ENCODE measurements around the gene RNF39.
A peak's percentile ranks its signal among the peaks of the same experiment; 100 is the strongest.

Gene RNF39

DNA sequence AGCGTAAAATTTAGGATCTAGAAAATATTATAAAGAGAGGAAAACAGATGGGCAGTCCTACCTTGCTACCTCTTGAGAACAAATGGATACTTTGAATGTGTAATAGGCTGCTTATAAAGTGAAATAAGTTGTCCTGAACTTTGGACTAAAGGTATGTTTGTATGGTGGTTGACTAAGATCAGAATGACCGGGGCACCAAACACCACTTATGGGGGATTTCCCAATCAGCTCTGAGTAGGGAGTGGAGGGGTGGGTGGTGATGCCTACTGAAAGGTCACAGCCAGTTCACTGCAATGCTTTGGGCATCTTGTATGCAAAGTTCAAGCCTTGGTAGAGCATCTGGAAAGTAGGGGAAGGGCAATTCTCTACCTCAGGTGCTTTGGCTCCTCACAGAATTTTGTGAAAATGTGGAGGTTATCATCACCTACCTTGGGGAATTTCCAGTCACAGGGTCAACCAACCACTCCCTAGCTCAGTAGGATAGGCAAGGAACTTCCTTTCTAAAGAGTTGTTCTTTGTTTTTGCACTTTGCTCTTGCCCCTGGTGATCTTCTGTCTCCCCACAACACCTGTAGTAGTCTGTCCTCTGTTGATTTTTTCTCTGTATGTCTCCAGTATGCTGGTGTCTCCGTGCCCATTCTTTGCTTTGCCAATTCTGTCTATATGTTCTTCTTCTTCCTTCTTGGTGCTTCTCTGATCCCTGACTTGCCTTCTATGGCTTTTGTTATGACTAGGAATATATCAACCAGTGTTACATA, 37.6 kb upstream of the RNF39 start, which contains the start of gene TRIM31:
TRIM31 (minus strand) TSS at position 88 of the 757 bp plus-strand sequence. CDS start 285 bp downstream, outside the sequence.
- ChIA-PET CTCF (interaction anchor here (1.1 to 4.0 kb wide), 3 partner anchors 10 to 28 kb away, joined by 3 to 25 read pairs (median 16); no protein-coding TSS in a partner anchor), POLR2A (no interaction called here)
- no peaks in the 10 kb centered on the region for H3K4me1 ChIP-seq (ENCODE audit: control extremely low read depth in 1 of 4, control insufficient read depth in 4 of 4, insufficient read depth in 4 of 4, low read length in 3 of 4)
- H3K9me3 ChIP-seq (ENCODE audit: control extremely low read depth in 1 of 5, control insufficient read depth in 4 of 5, insufficient read depth in 2 of 5, low read depth in 1 of 5, low read length in 4 of 5) = no peaks in the 10 kb centered on the region
- no peak within 1 kb of the TSS for H3K27ac ChIP-seq (ENCODE audit: insufficient read depth in 1 of 2, low read depth in 1 of 2, low read length in 2 of 2, poor library complexity in 1 of 2, severe bottlenecking in 2 of 2)
- H3K27me3 ChIP-seq (replicated peaks in 2 of 5; ENCODE audit: control insufficient read depth in 4 of 5, insufficient read depth in 5 of 5, low read length in 4 of 5) = peaks cover 13 to 60% (median 28%) of the 10 kb centered on the region in 5 experiments
- WGBS (ENCODE audit: insufficient coverage) = 86% methylated on average over 3 of the region's 3 CpGs
- no peak for DNase-seq
- no peaks in the 10 kb centered on the region for H3K36me3 ChIP-seq (ENCODE audit: control insufficient read depth in 4 of 4, insufficient read depth in 4 of 4, low read length in 3 of 4)
- no peak within 1 kb of the TSS for H3K4me3 ChIP-seq (ENCODE audit: control insufficient read depth in 1 of 7, extremely low read depth in 1 of 7, insufficient read depth in 4 of 7, low read depth in 2 of 7, low read length in 6 of 7)

DNA sequence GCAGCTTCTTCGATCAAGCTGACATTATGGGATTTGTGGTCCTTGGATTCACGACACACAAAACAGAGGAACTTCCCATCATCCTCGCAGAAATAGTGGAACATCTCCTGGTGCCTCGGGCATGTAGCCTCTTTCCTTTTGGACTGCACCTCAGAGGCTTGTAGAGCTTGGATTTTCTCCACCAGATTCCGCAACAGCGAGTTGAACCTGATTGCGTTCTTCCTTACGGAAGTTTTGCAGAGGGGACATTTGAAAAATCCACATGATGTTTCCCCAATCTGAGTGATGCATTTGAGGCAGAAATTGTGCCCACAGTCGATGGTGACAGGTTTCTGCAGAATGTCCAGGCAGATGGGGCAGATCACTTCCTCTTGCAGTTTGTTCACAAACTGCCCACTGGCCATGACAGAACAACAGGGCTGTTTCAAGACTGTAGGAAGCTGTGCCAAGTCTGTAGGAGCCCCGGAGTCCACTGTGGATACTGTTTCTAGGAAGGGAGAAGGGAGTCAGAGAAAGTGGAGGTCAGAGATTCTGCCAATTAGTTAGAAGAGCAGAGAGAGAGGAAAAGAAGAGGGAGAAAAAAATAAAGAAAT, 36.9 kb upstream of the RNF39 start:
- Histone ChIP-seq H3K4me3 (ENCODE audit: control insufficient read depth in 1 of 7, extremely low read depth in 1 of 7, insufficient read depth in 4 of 7, low read depth in 2 of 7, low read length in 6 of 7) (no peak overlapping the region), H3K9me3 (ENCODE audit: control extremely low read depth in 1 of 5, control insufficient read depth in 4 of 5, insufficient read depth in 2 of 5, low read depth in 1 of 5, low read length in 4 of 5) (no peaks in the 10 kb centered on the region), H3K4me1 (ENCODE audit: control extremely low read depth in 1 of 4, control insufficient read depth in 4 of 4, insufficient read depth in 4 of 4, low read length in 3 of 4) (no peaks in the 10 kb centered on the region), H3K36me3 (ENCODE audit: control insufficient read depth in 4 of 4, insufficient read depth in 4 of 4, low read length in 3 of 4) (no peaks in the 10 kb centered on the region), H3K27me3 (replicated peaks in 2 of 5; ENCODE audit: control insufficient read depth in 4 of 5, insufficient read depth in 5 of 5, low read length in 4 of 5) (peaks cover 13 to 65% (median 29%) of the 10 kb centered on the region in 5 experiments), H3K27ac (ENCODE audit: insufficient read depth in 1 of 2, low read depth in 1 of 2, low read length in 2 of 2, poor library complexity in 1 of 2, severe bottlenecking in 2 of 2) (no peak overlapping the region)
- ChIA-PET CTCF (interaction anchor here (1.1 to 4.0 kb wide), 3 partner anchors 10 to 28 kb away, joined by 3 to 25 read pairs (median 16); no protein-coding TSS in a partner anchor), POLR2A (no interaction called here)
- no peak for DNase-seq
- WGBS (ENCODE audit: insufficient coverage) = 79% methylated on average over 10 of the region's 10 CpGs

DNA sequence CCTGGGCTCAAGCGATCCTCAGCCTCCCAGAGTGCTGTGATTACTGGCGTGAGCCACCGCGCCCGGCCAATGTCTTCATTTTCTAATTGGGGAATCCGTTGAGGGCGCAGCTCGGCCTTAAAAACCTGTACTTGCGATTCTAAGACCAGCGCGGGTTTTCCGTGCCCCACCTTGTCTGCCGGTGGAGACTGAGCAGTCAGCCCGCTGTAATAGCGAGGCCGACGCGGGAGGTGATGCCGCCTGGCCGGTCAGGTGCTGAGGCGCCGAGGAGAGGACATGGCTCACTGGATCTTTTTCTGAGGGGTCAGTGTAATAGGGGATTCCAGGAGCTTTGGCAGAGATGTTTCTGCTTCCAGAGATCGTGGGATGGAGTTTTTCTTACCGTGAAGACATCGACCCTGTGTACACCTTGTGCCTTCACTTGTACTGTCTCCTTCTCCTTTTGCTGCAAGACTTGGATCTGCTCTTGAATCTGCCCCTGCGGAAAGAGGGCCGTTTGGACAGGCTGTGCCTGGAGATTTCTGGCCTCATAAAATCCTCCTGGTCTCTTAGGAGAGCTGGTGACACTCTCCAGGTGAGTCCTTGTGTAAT, 35.8 kb upstream of the RNF39 start:
- 57% methylated on average over 21 of the region's 27 CpGs for WGBS (ENCODE audit: insufficient coverage)
- peaks cover 13 to 69% (median 31%) of the 10 kb centered on the region in 5 experiments for H3K27me3 ChIP-seq (replicated peaks in 2 of 5; ENCODE audit: control insufficient read depth in 4 of 5, insufficient read depth in 5 of 5, low read length in 4 of 5)
- no peaks in the 10 kb centered on the region for H3K4me1 ChIP-seq (ENCODE audit: control extremely low read depth in 1 of 4, control insufficient read depth in 4 of 4, insufficient read depth in 4 of 4, low read length in 3 of 4)
- H3K4me3 ChIP-seq (ENCODE audit: control insufficient read depth in 1 of 7, extremely low read depth in 1 of 7, insufficient read depth in 4 of 7, low read depth in 2 of 7, low read length in 6 of 7) = no peak overlapping the region
- CTCF ChIA-PET = interaction anchor here (0.9 to 4.0 kb wide), 3 partner anchors 8 to 41 kb away, joined by 4 to 25 read pairs (median 16); no protein-coding TSS in a partner anchor
- POLR2A ChIA-PET = no interaction called here
- H3K9me3 ChIP-seq (ENCODE audit: control extremely low read depth in 1 of 5, control insufficient read depth in 4 of 5, insufficient read depth in 2 of 5, low read depth in 1 of 5, low read length in 4 of 5) = no peaks in the 10 kb centered on the region
- no peak for DNase-seq
- H3K27ac ChIP-seq (ENCODE audit: insufficient read depth in 1 of 2, low read depth in 1 of 2, low read length in 2 of 2, poor library complexity in 1 of 2, severe bottlenecking in 2 of 2) = no peak overlapping the region
- no peaks in the 10 kb centered on the region for H3K36me3 ChIP-seq (ENCODE audit: control insufficient read depth in 4 of 4, insufficient read depth in 4 of 4, low read length in 3 of 4)

DNA sequence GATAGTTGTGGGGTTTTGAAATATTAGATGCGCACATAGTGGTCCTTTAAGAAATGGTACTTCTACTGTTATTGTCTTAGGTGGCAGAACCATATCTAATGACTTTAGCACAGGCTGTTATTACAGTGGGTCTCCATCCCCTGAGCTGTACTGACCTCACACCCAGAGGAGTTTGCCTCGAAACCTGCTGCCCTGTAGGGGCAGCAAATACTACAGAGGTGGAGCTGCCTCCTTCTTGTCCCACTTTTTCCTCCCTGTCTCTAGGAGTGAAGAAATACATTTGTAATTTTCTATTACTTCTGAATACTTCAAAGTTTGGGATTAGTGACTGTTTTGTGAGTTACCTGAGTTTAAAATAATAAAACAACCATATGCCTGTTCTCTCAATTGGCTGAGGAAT, 29.1 kb upstream of the RNF39 start:
- no peaks in the 10 kb centered on the region for H3K9me3 ChIP-seq (ENCODE audit: control extremely low read depth in 1 of 5, control insufficient read depth in 4 of 5, insufficient read depth in 2 of 5, low read depth in 1 of 5, low read length in 4 of 5)
- WGBS (ENCODE audit: insufficient coverage) = 100% methylated on average over 1 of the region's 2 CpGs
- no peak overlapping the region for H3K4me3 ChIP-seq (ENCODE audit: control insufficient read depth in 1 of 7, extremely low read depth in 1 of 7, insufficient read depth in 4 of 7, low read depth in 2 of 7, low read length in 6 of 7)
- CTCF ChIA-PET = interaction anchor here (0.9 to 5.6 kb wide), 13 partner anchors 8 to 116 kb away, joined by 3 to 108 read pairs (median 10); partner anchors contain the start of genes TRIM15, TRIM31 and TRIM40
- H3K36me3 ChIP-seq (ENCODE audit: control insufficient read depth in 4 of 4, insufficient read depth in 4 of 4, low read length in 3 of 4) = no peaks in the 10 kb centered on the region
- H3K27me3 ChIP-seq (replicated peaks in 2 of 5; ENCODE audit: control insufficient read depth in 4 of 5, insufficient read depth in 5 of 5, low read length in 4 of 5) = peaks cover 4 to 68% (median 41%) of the 10 kb centered on the region in 5 experiments
- no peak overlapping the region for H3K27ac ChIP-seq (ENCODE audit: insufficient read depth in 1 of 2, low read depth in 1 of 2, low read length in 2 of 2, poor library complexity in 1 of 2, severe bottlenecking in 2 of 2)
- DNase-seq = no peak
- H3K4me1 ChIP-seq (ENCODE audit: control extremely low read depth in 1 of 4, control insufficient read depth in 4 of 4, insufficient read depth in 4 of 4, low read length in 3 of 4) = peaks cover 9 to 36% (median 35%) of the 10 kb centered on the region in 4 experiments
- POLR2A ChIA-PET = no interaction called here

DNA sequence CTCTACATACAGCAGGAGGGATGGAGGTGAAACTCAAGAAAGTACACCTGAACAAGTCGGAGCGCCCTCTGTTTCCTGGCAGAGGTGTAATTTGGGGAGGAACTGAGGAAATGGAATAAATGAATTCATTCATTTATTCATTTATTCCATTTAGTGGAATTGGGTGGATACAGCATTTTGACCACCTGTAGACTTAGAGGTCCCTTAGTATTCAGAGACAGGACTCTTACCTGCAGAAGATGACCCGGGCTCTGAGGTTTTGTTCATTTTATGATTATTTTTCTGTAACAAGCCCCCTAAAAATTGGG, 28.3 kb upstream of the RNF39 start:
- H3K4me1 ChIP-seq (ENCODE audit: control extremely low read depth in 1 of 4, control insufficient read depth in 4 of 4, insufficient read depth in 4 of 4, low read length in 3 of 4) = peaks cover 9 to 36% (median 35%) of the 10 kb centered on the region in 4 experiments
- H3K27me3 ChIP-seq (replicated peaks in 2 of 5; ENCODE audit: control insufficient read depth in 4 of 5, insufficient read depth in 5 of 5, low read length in 4 of 5) = peaks cover 4 to 72% (median 41%) of the 10 kb centered on the region in 5 experiments
- WGBS (ENCODE audit: insufficient coverage) = 80% methylated on average over 1 of the region's 3 CpGs
- CTCF ChIA-PET = interaction anchor here (0.7 to 5.6 kb wide), 23 partner anchors 9 to 117 kb away, joined by 3 to 108 read pairs (median 5); partner anchors contain the start of genes RNF39, TRIM15, TRIM31 and TRIM40
- no peaks in the 10 kb centered on the region for H3K9me3 ChIP-seq (ENCODE audit: control extremely low read depth in 1 of 5, control insufficient read depth in 4 of 5, insufficient read depth in 2 of 5, low read depth in 1 of 5, low read length in 4 of 5)
- peak overlapping the region in 3 of 7 experiments; percentile 47 to 72 (median 63) for H3K4me3 ChIP-seq (ENCODE audit: control insufficient read depth in 1 of 7, extremely low read depth in 1 of 7, insufficient read depth in 4 of 7, low read depth in 2 of 7, low read length in 6 of 7)
- DNase-seq = no peak
- no peak overlapping the region for H3K27ac ChIP-seq (ENCODE audit: insufficient read depth in 1 of 2, low read depth in 1 of 2, low read length in 2 of 2, poor library complexity in 1 of 2, severe bottlenecking in 2 of 2)
- H3K36me3 ChIP-seq (ENCODE audit: control insufficient read depth in 4 of 4, insufficient read depth in 4 of 4, low read length in 3 of 4) = no peaks in the 10 kb centered on the region
- POLR2A ChIA-PET = no interaction called here

DNA sequence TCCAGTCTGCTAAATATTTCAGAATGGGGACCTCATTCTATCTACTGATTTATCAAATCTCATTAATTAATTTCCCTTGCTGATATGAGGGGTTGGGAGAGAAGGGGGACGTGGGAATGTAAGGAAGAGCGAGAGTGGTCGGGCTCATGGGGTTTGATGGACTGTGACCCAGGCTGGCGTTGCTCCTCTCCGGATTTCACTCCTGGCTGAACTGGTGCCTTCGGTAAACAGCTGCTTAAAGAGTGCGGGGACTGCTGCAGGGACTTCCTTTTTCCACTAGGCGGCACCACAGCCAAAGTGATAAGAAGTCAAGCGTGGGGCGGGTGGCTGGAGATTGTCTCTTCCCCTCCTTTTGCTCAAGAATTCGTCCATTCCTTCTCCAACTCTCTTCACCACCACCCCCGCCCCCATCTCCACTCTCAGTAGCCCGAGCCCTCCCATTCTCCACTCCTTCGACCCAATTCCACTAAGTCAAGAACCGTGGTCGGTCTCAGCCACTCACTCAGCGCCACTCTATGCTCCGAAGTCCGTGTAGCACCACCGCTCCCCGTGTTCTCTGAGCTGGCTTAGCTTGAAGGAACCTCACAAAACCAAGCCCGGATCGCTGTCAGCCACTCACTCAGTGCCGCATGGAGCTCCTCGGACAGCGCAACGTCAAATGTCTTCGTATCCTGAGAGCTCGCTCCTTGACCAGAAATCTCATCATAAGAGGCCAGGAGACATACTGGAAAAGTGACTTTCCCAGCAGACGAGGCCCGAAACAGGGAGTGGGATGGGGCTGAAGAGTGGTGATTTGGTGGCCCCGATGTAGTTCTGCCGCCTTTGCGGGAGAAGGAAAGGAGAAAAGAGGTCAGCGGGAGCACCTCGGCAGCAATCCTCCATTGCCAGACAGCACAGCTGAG, 27.7 kb upstream of the RNF39 start:
- Histone ChIP-seq H3K27me3 (replicated peaks in 2 of 5; ENCODE audit: control insufficient read depth in 4 of 5, insufficient read depth in 5 of 5, low read length in 4 of 5) (peaks cover 4 to 76% (median 45%) of the 10 kb centered on the region in 5 experiments), H3K4me1 (ENCODE audit: control extremely low read depth in 1 of 4, control insufficient read depth in 4 of 4, insufficient read depth in 4 of 4, low read length in 3 of 4) (peaks cover 9 to 36% (median 35%) of the 10 kb centered on the region in 4 experiments), H3K4me3 (ENCODE audit: control insufficient read depth in 1 of 7, extremely low read depth in 1 of 7, insufficient read depth in 4 of 7, low read depth in 2 of 7, low read length in 6 of 7) (peak overlapping the region; percentile 0 to 72 (median 47)), H3K27ac (ENCODE audit: insufficient read depth in 1 of 2, low read depth in 1 of 2, low read length in 2 of 2, poor library complexity in 1 of 2, severe bottlenecking in 2 of 2) (no peak overlapping the region), H3K9me3 (ENCODE audit: control extremely low read depth in 1 of 5, control insufficient read depth in 4 of 5, insufficient read depth in 2 of 5, low read depth in 1 of 5, low read length in 4 of 5) (no peaks in the 10 kb centered on the region), H3K36me3 (ENCODE audit: control insufficient read depth in 4 of 4, insufficient read depth in 4 of 4, low read length in 3 of 4) (no peaks in the 10 kb centered on the region)
- POLR2A ChIA-PET = no interaction called here
- CTCF ChIA-PET = interaction anchor here (0.6 to 5.6 kb wide), 26 partner anchors 10 to 117 kb away, joined by 3 to 108 read pairs (median 4); partner anchors contain the start of genes RNF39, TRIM15, TRIM31 and TRIM40
- peak; percentile 86 to 92 (median 91) for DNase-seq
- WGBS (ENCODE audit: insufficient coverage) = 1% methylated on average over 33 of the region's 36 CpGs

Data from common myeloid progenitor, CD34-positive (primary cell).